Measurements from ENCODE around the gene PTPN4. TPM values are rescaled to one million over a fixed set of nuclear protein-coding genes. Genes with fewer than 3 reads are reported as not detected.

PTPN4 gene
- total and polyA plus RNA-seq, 2 of the 8 experiments (the other 6 are each of a cell fraction or from before 2014, with no cell fraction given) = 28.5 to 105 TPM

- H2BK120ac ChIP-seq (replicated peaks; ENCODE audit: low read depth, low read length) = no peak overlapping the region
- H3K9ac ChIP-seq (replicated peaks in 1 of 4; ENCODE audit: extremely low read depth in 1 of 4, low read depth in 3 of 4, low read length in 3 of 4) = peak overlapping the region in 1 of 4 experiments; percentile 34; a peak in 1 of 7 replicates
- H3K4me2 ChIP-seq (ENCODE audit: insufficient read depth in 1 of 2, low read depth in 2 of 2, low read length in 2 of 2) = no peak overlapping the region
- no peaks in the 10 kb centered on the region for H3K9me3 ChIP-seq (ENCODE audit: insufficient read depth in 2 of 2, low read depth in 1 of 2, low read length in 1 of 2)
- no peak overlapping the region for H2AK5ac ChIP-seq (ENCODE audit: low read depth, low read length)
- no peak overlapping the region for H3K23ac ChIP-seq (ENCODE audit: insufficient read length)
- no peak overlapping the region for H3K4me3 ChIP-seq (ENCODE audit: extremely low read depth in 1 of 4, insufficient read depth in 2 of 4, low read depth in 3 of 4, low read length in 4 of 4)
- no peaks in the 10 kb centered on the region for H3K79me2 ChIP-seq (ENCODE audit: control insufficient read depth in 1 of 2, insufficient read depth in 2 of 2, low read length in 2 of 2)
- ChIA-PET POLR2A (ENCODE audit: partially characterized antibody) (interaction anchor here (0.7 kb wide), 1 partner anchor 10 kb away, joined by 3 read pairs; no protein-coding TSS in a partner anchor), CTCF (ENCODE audit: partially characterized antibody) (interaction anchor here (0.7 to 1.7 kb wide), 4 partner anchors 8 to 246 kb away, joined by 3 to 5 read pairs (median 4); no protein-coding TSS in a partner anchor)
- DNase-seq (ENCODE audit: low read depth in 1 of 2, low spot score in 2 of 2) = no peak
- H3K18ac ChIP-seq (ENCODE audit: extremely low read depth, low read length) = no peak overlapping the region
- H3K56ac ChIP-seq (replicated peaks; ENCODE audit: insufficient read length, low read depth, low read length) = no peak overlapping the region
- peaks cover 0 to 21% (median 9%) of the 10 kb centered on the region in 4 experiments; a peak in 5 of 8 replicates for H3K36me3 ChIP-seq (ENCODE audit: control insufficient read depth in 2 of 4, insufficient read depth in 4 of 4, low read length in 3 of 4)
- H3K4me1 ChIP-seq (replicated peaks in 1 of 4; ENCODE audit: control insufficient read depth in 3 of 4, insufficient read depth in 4 of 4, low read length in 3 of 4) = no peaks in the 10 kb centered on the region
- H2BK15ac ChIP-seq (ENCODE audit: low read length) = no peak overlapping the region
- no peak overlapping the region for H3K4ac ChIP-seq (replicated peaks; ENCODE audit: insufficient read length, low read depth, low read length)
- H4K20me1 ChIP-seq (replicated peaks in 1 of 2; ENCODE audit: control insufficient read depth in 1 of 2, insufficient read depth in 2 of 2, low read length in 2 of 2) = peaks cover 0 to 5% of the 10 kb centered on the region in 2 experiments
- no peak overlapping the region for H4K91ac ChIP-seq (replicated peaks; ENCODE audit: insufficient read length, low read length)
- no peak overlapping the region for H4K8ac ChIP-seq (ENCODE audit: extremely low read depth, insufficient read depth, low read length)
- no peak overlapping the region for H2BK5ac ChIP-seq (ENCODE audit: low read depth, low read length)
- no peaks in the 10 kb centered on the region for H3K79me1 ChIP-seq (ENCODE audit: low read depth, low read length)
- H3K27ac ChIP-seq (ENCODE audit: low read depth, low read length) = no peak overlapping the region
- H3K27me3 ChIP-seq (replicated peaks in 1 of 4; ENCODE audit: control insufficient read depth in 3 of 4, extremely low read depth in 1 of 4, insufficient read depth in 3 of 4, low read length in 3 of 4) = no peaks in the 10 kb centered on the region
- H3K23me2 ChIP-seq (ENCODE audit: low read depth, low read length) = no peaks in the 10 kb centered on the region
- H3K14ac ChIP-seq (ENCODE audit: insufficient read length) = no peak overlapping the region
- H4K5ac ChIP-seq (ENCODE audit: insufficient read length, low read depth, low read length) = no peak overlapping the region
- H2AFZ ChIP-seq (ENCODE audit: low read length) = no peak overlapping the region
- WGBS, 2 experiments (ENCODE audit: extremely low coverage in 1 of 2, insufficient coverage in 1 of 2, insufficient read length in 1 of 2, insufficient replicate concordance in 2 of 2, low coverage in 1 of 2, low lambda C conversion rate in 2 of 2, missing lambda C conversion rate in 1 of 2) = 97% methylated on average over 2 of the region's 2 CpGs; no CpG with 5 or more reads in 1 of the 2 experiments
- no peak overlapping the region for H2BK20ac ChIP-seq (ENCODE audit: low read length)
- no peak overlapping the region for H2BK12ac ChIP-seq (ENCODE audit: low read depth, low read length)
- FAIRE-seq = no peak
- TF ChIP-seq JUND (IDR thresholded peaks at IDR 0.05; ENCODE audit: low read length) = no peak
- no peak for TF ChIP-seq BCL11A (IDR thresholded peaks at IDR 0.05; ENCODE audit: low read depth in 2 of 2, low read length in 2 of 2)
- TF ChIP-seq CBX5 (IDR thresholded peaks at IDR 0.05; ENCODE audit: low read depth, low read length) = no peak
- TF ChIP-seq BRCA1 (IDR thresholded peaks at IDR 0.05; ENCODE audit: low read depth, low read length) = no peak
- TF ChIP-seq TCF12 (IDR thresholded peaks at IDR 0.05; ENCODE audit: low read depth, low read length) = no peak
- TF ChIP-seq TBP (IDR thresholded peaks at IDR 0.05; ENCODE audit: low read depth, low read length) = no peak
- no peak for TF ChIP-seq EP300 (IDR thresholded peaks at IDR 0.05; ENCODE audit: borderline replicate concordance in 1 of 2, low read depth in 2 of 2, low read length in 2 of 2)
- TF ChIP-seq YY1 (IDR thresholded peaks at IDR 0.05; ENCODE audit: low read depth, low read length) = no peak
- no peak for TF ChIP-seq POU5F1 (IDR thresholded peaks at IDR 0.05; ENCODE audit: low read depth, low read length)
Measured at GRCh38 chr2:119929537-119929936, 169.8 kb downstream of the PTPN4 start.

Measured in H1 (cell line).